Stimulated activated CD4-positive, alpha-beta T cell treated with anti-CD3 and anti-CD28 coated beads, TNF-alpha, amount 100 ng/mL, for 1 hour (primary cell): Measurements from ENCODE around the gene CLDN5.

Experiments used
- DNase-seq, 3 donors: peaks; one replicate each; pipeline ENCODE4 v3.0.0-alpha.2; 2020; ENCODE audit warnings: low read depth in 3 of 3, low spot score in 1 of 3

The CLDN5 gene

GRCh38 chr22:19483481-19484244 is 40.5 kb downstream of the CLDN5 start:
- no peak for DNase-seq

GRCh38 chr22:19482297-19482696 is 41.9 kb downstream of the CLDN5 start:
- DNase-seq = no peak

GRCh38 chr22:19480789-19481188 is 43.4 kb downstream of the CLDN5 start:
- DNase-seq = no peak

GRCh38 chr22:19480173-19480568 is 44.0 kb downstream of the CLDN5 start:
- no peak for DNase-seq

GRCh38 chr22:19479355-19480172 is 44.6 kb downstream of the CLDN5 start, which contains the start of gene CDC45:
Gene CDC45 (plus strand): TSS chr22:19479920. CDS start chr22:19479969, 49 bp downstream.
- peak; percentile 80 to 84 (median 82) for DNase-seq

- DNase-seq = peak; percentile 31 to 58 (median 46)
Measured at GRCh38 chr22:19478901-19479354, 45.3 kb downstream of the CLDN5 start, which contains the start of gene UFD1. Gene UFD1 (minus strand): TSS chr22:19479193. CDS start chr22:19479085, 108 bp downstream.

GRCh38 chr22:19478045-19478900 is 45.9 kb downstream of the CLDN5 start:
- DNase-seq = no peak

GRCh38 chr22:19477321-19478044 is 46.7 kb downstream of the CLDN5 start:
- no peak for DNase-seq

- no peak for DNase-seq
Measured at GRCh38 chr22:19476023-19476422, 48.2 kb downstream of the CLDN5 start.

- DNase-seq = no peak
Measured at GRCh38 chr22:19473578-19473977, 50.6 kb downstream of the CLDN5 start.
